HepG2 (cell line): ENCODE measurements around the gene FAT2. TPM values are rescaled to one million over a fixed set of nuclear protein-coding genes. Genes with fewer than 3 reads are reported as not detected.

Source experiments
- ATAC-seq: fragments of 200-7000 bp; cut with Tn5 transposase; 3 replicates; pipeline ENCODE4 v1.9.1; 2020; ENCODE audit warnings: mild to moderate bottlenecking, moderate library complexity
- BruUV-seq: library from RNA; stranded (reverse); fragments of 400-500 nt; replicated peaks from 2 replicates; lab custom pipeline; 2021; lab: Mats Ljungman, UMichigan
- CTCF ChIA-PET: fragments of 300-600 bp; formaldehyde crosslinking; extraction: SDS; loops from one replicate; lab custom pipeline; 2021; ENCODE audit warnings: low total read pairs, inconsistent platforms, low intra/inter-chr PET ratio; lab: Yijun Ruan, JAX
- POLR2A ChIA-PET: fragments of 350-600 bp; sonication (Branson Sonifier 250); formaldehyde crosslinking; loops from one replicate; lab custom pipeline; 2020; ENCODE audit warnings: antibody characterized with exemption, inconsistent platforms; lab: Yijun Ruan, JAX
- DNase-seq: peaks from one replicate; pipeline ENCODE4 v3.0.0-alpha.2; 2015; ENCODE audit warnings: low spot score
- FAIRE-seq: peaks from 3 replicates; lab custom pipeline; 2011; peaks lifted over from hg19 to GRCh38; lab: Jason Lieb, UNC
- H2AFZ ChIP-seq: one replicate; pipeline ENCODE4 v1.6.1; 2011; ENCODE audit warnings: low read length, inconsistent platforms
- H3K27ac ChIP-seq: fragments of 300-600 bp; 3 replicates; pipeline ENCODE4 v1.8.0; 2011; ENCODE audit warnings: mixed run types, mild to moderate bottlenecking, mixed read lengths, low read length, inconsistent platforms; ENCODE audit not compliant: insufficient read depth; ENCODE audit errors: extremely low read length
- H3K27me3 ChIP-seq, 2 experiments: fragments of 200-600 bp in 1 of 2; 2 replicates in 1 of 2; 3 replicates in 1 of 2; pipeline versions ENCODE4 v1.6.0 to v1.8.0; 2011; ENCODE audit warnings: low read length in 2 of 2, mild to moderate bottlenecking in 2 of 2, moderate library complexity in 2 of 2, inconsistent platforms in 1 of 2; ENCODE audit not compliant: insufficient read depth in 2 of 2, control insufficient read depth in 1 of 2
- H3K36me3 ChIP-seq, 2 experiments: fragments of 200-600 bp in 1 of 2; replicated peaks in 1 of 2; 2 replicates in 1 of 2; 3 replicates in 1 of 2; pipeline versions ENCODE4 v1.5.1 to v1.8.0; 2011; ENCODE audit warnings: low read length in 2 of 2, inconsistent platforms in 1 of 2; ENCODE audit not compliant: insufficient read depth in 2 of 2, control insufficient read depth in 1 of 2
- H3K4me1 ChIP-seq: 2 replicates; pipeline ENCODE4 v1.5.1; 2012; ENCODE audit warnings: low read length, inconsistent platforms; ENCODE audit not compliant: insufficient read depth
- H3K4me2 ChIP-seq: 2 replicates; pipeline ENCODE4 v1.6.0; 2011; ENCODE audit warnings: low read depth, low read length, inconsistent platforms
- H3K4me3 ChIP-seq, 3 experiments: fragments of 200-600 bp in 1 of 3; sonication (generic), shearing (Covaris generic) in 1 of 3; replicated peaks in 1 of 3; 2 replicates each; pipeline ENCODE4 v1.5.1; 2011 to 2016; ENCODE audit warnings: low read length in 3 of 3, inconsistent platforms in 2 of 3, low read depth in 2 of 3, mild to moderate bottlenecking in 2 of 3, control low read depth in 1 of 3, mixed read lengths in 1 of 3; ENCODE audit not compliant: insufficient read depth in 1 of 3
- H3K79me2 ChIP-seq: one replicate; pipeline ENCODE4 v1.6.1; 2011; ENCODE audit warnings: low read length, inconsistent platforms; ENCODE audit not compliant: insufficient read depth
- H3K9ac ChIP-seq: 2 replicates; pipeline ENCODE4 v1.6.0; 2011; ENCODE audit warnings: mild to moderate bottlenecking, low read depth, low read length, inconsistent platforms; ENCODE audit not compliant: insufficient read depth
- H3K9me3 ChIP-seq: 2 replicates; pipeline ENCODE4 v1.5.1; 2012; ENCODE audit warnings: mild to moderate bottlenecking, low read length
- H4K20me1 ChIP-seq: 2 replicates; pipeline ENCODE4 v1.6.0; 2011; ENCODE audit warnings: inconsistent platforms, mild to moderate bottlenecking, low read length, moderate library complexity; ENCODE audit not compliant: insufficient read depth
- GATAD2A ChIP-seq: IDR thresholded peaks from 2 replicates; pipeline ENCODE4 v1.6.1; 2016
- HDAC1 ChIP-seq: sonication (generic); formaldehyde crosslinking; IDR thresholded peaks from 2 replicates; pipeline ENCODE4 v1.5.1; 2020; ENCODE audit warnings: mild to moderate bottlenecking, missing genetic modification reagents
- MIER2 ChIP-seq: IDR thresholded peaks from 2 replicates; pipeline ENCODE4 v1.6.1; 2016; ENCODE audit warnings: missing biosample characterization, missing genetic modification reagents
- PLRG1 ChIP-seq: fragments of 450-650 bp; conservative IDR thresholded peaks from 2 replicates; pipeline ENCODE4 v1.6.1; 2016
- REL ChIP-seq: sonication (generic); formaldehyde crosslinking; conservative IDR thresholded peaks from 2 replicates; pipeline ENCODE4 v1.8.0; 2022; ENCODE audit warnings: mild to moderate bottlenecking, missing genetic modification reagents, moderate library complexity
- ZMYM2 ChIP-seq: sonication (generic); formaldehyde crosslinking; IDR thresholded peaks from 2 replicates; pipeline ENCODE4 v1.8.0; 2022; ENCODE audit warnings: mild to moderate bottlenecking, missing genetic modification reagents
- ZNF3 ChIP-seq: IDR thresholded peaks from 2 replicates; pipeline ENCODE4 v1.7.0; 2017; ENCODE audit warnings: inconsistent platforms
- ZNF333 ChIP-seq: sonication (generic); formaldehyde crosslinking; IDR thresholded peaks from 2 replicates; pipeline ENCODE4 v1.4.0; 2020; ENCODE audit warnings: mild to moderate bottlenecking, missing genetic modification reagents, borderline replicate concordance
- ZNF678 ChIP-seq: sonication (generic); formaldehyde crosslinking; IDR thresholded peaks from 2 replicates; pipeline ENCODE4 v1.4.0; 2020; ENCODE audit warnings: mild to moderate bottlenecking, missing genetic modification reagents
- ZNF724P ChIP-seq: sonication (generic); formaldehyde crosslinking; IDR thresholded peaks from 2 replicates; pipeline ENCODE4 v1.8.0; 2022; ENCODE audit warnings: missing genetic modification reagents, borderline replicate concordance
- ZSCAN25 ChIP-seq: sonication (generic); formaldehyde crosslinking; IDR thresholded peaks from 2 replicates; pipeline ENCODE4 v1.8.0; 2022; ENCODE audit warnings: mild to moderate bottlenecking, missing genetic modification reagents
- WGBS: methylation state at CpG from one replicate; pipeline ENCODE4 v1.1.6; 2017; ENCODE audit warnings: low lambda C conversion rate; 5-methylcytosine and 5-hydroxymethylcytosine counted together
- in situ Hi-C: cut with HindIII; loops from 2 replicates; pipeline ENCODE4 v1.10.0; 2017; ENCODE audit warnings: low pct_unique_long_range_greater_than_20kb; ENCODE audit not compliant: extremely low pct_ligation_motif_present
- intact Hi-C: fragments of 100-400 bp; cut with micrococcal nuclease; formaldehyde crosslinking; loops from one replicate; pipeline ENCODE4 v1.10.0; 2022; ENCODE audit not compliant: unreplicated experiment
- polyA plus RNA-seq, 8 experiments: library from polyadenylated mRNA; depleted of rRNA in 3 of 8; stranded (reverse) in 7 of 8; unstranded in 1 of 8; fragments of >200 nt; fragmentation: Illumina TruSeq in 4 of 8; extraction: Trizol in 4 of 8; gene quantifications; 2 replicates each; pipeline versions ENCODE4 v1.2.1 to v1.2.3, GENCODE V29; 2011 to 2016; ENCODE audit warnings: low read depth in 4 of 8, missing spikeins in 1 of 8, mixed read lengths in 1 of 8; ENCODE audit not compliant: insufficient read depth in 1 of 8
- total RNA-seq, 5 experiments: library from RNA; depleted of rRNA; stranded (reverse); fragments of >200 nt; fragmentation: Illumina TruSeq; extraction: Trizol; gene quantifications; 2 replicates each; pipeline ENCODE4 v1.2.3, GENCODE V29; 2016; ENCODE audit warnings: low read depth in 1 of 5
- TF ChIP-seq, protein P1 (sequence below): sonication (generic); formaldehyde crosslinking; IDR thresholded peaks from 2 replicates; pipeline ENCODE4 v1.8.1; 2023; ENCODE audit warnings: missing genetic modification reagents, inconsistent platforms, borderline replicate concordance
- TF ChIP-seq, protein P2 (sequence below): sonication (generic); formaldehyde crosslinking; IDR thresholded peaks from 2 replicates; pipeline ENCODE4 v1.8.0; 2022; ENCODE audit warnings: mild to moderate bottlenecking, missing genetic modification reagents
- TF ChIP-seq, protein P3 (sequence below): sonication (generic); formaldehyde crosslinking; IDR thresholded peaks from 2 replicates; pipeline ENCODE4 v1.4.0; 2020; ENCODE audit warnings: missing genetic modification reagents, mild to moderate bottlenecking, borderline replicate concordance
- TF ChIP-seq, protein P4 (sequence below): IDR thresholded peaks from 2 replicates; pipeline ENCODE4 v1.6.1; 2016; ENCODE audit warnings: low read depth, control low read depth

Gene FAT2
- total and polyA plus RNA-seq, 2 of the 13 experiments (the other 11 are each of a cell fraction or from before 2014, with no cell fraction given) = not detected

GRCh38 chr5:151570058-151570457 lies 21.1 kb downstream of the FAT2 start:
- ChIA-PET POLR2A (no interaction called here), CTCF (no interaction called here)
- intact Hi-C loops = no loop called here

More at GRCh38 chr5:151570058-151570457, 21.1 kb downstream of the FAT2 start:
- Histone ChIP-seq H3K9ac (no peak overlapping the region), H3K27me3 (peaks cover 2 to 32% of the 10 kb centered on the region in 2 experiments; a peak in 4 of 5 replicates), H2AFZ (no peak overlapping the region), H4K20me1 (no peaks in the 10 kb centered on the region), H3K4me3 (no peak overlapping the region), H3K79me2 (no peaks in the 10 kb centered on the region), H3K4me1 (no peaks in the 10 kb centered on the region), H3K36me3 (no peaks in the 10 kb centered on the region), H3K9me3 (no peaks in the 10 kb centered on the region), H3K4me2 (no peak overlapping the region), H3K27ac (no peak overlapping the region)
- FAIRE-seq (no peak), ATAC-seq (no peak), DNase-seq (no peak)
- TF ChIP-seq, protein P1, sequence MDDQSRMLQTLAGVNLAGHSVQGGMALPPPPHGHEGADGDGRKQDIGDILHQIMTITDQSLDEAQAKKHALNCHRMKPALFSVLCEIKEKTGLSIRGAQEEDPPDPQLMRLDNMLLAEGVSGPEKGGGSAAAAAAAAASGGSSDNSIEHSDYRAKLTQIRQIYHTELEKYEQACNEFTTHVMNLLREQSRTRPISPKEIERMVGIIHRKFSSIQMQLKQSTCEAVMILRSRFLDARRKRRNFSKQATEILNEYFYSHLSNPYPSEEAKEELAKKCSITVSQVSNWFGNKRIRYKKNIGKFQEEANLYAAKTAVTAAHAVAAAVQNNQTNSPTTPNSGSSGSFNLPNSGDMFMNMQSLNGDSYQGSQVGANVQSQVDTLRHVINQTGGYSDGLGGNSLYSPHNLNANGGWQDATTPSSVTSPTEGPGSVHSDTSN (CRISPR knock-in tag) = no peak
- TF ChIP-seq ZNF724P (CRISPR knock-in tag) = no peak
- no peak for TF ChIP-seq ZNF333
- TF ChIP-seq, protein P2, sequence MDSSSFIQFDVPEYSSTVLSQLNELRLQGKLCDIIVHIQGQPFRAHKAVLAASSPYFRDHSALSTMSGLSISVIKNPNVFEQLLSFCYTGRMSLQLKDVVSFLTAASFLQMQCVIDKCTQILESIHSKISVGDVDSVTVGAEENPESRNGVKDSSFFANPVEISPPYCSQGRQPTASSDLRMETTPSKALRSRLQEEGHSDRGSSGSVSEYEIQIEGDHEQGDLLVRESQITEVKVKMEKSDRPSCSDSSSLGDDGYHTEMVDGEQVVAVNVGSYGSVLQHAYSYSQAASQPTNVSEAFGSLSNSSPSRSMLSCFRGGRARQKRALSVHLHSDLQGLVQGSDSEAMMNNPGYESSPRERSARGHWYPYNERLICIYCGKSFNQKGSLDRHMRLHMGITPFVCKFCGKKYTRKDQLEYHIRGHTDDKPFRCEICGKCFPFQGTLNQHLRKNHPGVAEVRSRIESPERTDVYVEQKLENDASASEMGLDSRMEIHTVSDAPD = no peak
- no peak for TF ChIP-seq ZMYM2
- TF ChIP-seq PLRG1 = no peak
- no peak for TF ChIP-seq ZNF678 (CRISPR knock-in tag)
- TF ChIP-seq REL (CRISPR knock-in tag) = no peak
- TF ChIP-seq, protein P3, sequence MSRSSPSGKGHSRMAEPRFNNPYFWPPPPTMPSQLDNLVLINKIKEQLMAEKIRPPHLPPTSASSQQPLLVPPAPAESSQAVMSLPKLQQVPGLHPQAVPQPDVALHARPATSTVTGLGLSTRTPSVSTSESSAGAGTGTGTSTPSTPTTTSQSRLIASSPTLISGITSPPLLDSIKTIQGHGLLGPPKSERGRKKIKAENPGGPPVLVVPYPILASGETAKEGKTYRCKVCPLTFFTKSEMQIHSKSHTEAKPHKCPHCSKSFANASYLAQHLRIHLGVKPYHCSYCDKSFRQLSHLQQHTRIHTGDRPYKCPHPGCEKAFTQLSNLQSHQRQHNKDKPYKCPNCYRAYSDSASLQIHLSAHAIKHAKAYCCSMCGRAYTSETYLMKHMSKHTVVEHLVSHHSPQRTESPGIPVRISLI (CRISPR knock-in tag) = no peak
- TF ChIP-seq MIER2 (CRISPR knock-in tag) = no peak
- TF ChIP-seq GATAD2A (CRISPR knock-in tag) = no peak
- no peak for TF ChIP-seq ZSCAN25 (CRISPR knock-in tag)
- TF ChIP-seq, protein P4, sequence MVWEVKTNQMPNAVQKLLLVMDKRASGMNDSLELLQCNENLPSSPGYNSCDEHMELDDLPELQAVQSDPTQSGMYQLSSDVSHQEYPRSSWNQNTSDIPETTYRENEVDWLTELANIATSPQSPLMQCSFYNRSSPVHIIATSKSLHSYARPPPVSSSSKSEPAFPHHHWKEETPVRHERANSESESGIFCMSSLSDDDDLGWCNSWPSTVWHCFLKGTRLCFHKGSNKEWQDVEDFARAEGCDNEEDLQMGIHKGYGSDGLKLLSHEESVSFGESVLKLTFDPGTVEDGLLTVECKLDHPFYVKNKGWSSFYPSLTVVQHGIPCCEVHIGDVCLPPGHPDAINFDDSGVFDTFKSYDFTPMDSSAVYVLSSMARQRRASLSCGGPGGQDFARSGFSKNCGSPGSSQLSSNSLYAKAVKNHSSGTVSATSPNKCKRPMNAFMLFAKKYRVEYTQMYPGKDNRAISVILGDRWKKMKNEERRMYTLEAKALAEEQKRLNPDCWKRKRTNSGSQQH (CRISPR knock-in tag) = no peak
- TF ChIP-seq HDAC1 (CRISPR knock-in tag) = no peak
- no peak for TF ChIP-seq ZNF3
- BruUV-seq = no TSS peak
- WGBS = 6% methylated on average over 2 of the region's 2 CpGs
- in situ Hi-C loops = no loop called here
